GM21723 (cell line): ENCODE data around the gene SLC6A9.

Experiments
- ATAC-seq: cut with Tn5 transposase; IDR thresholded peaks from one replicate; pipeline ENCODE4 v1.9.1; 2021; ENCODE audit warnings: mild to moderate bottlenecking, moderate library complexity; ENCODE audit not compliant: unreplicated experiment

SLC6A9 gene

DNA sequence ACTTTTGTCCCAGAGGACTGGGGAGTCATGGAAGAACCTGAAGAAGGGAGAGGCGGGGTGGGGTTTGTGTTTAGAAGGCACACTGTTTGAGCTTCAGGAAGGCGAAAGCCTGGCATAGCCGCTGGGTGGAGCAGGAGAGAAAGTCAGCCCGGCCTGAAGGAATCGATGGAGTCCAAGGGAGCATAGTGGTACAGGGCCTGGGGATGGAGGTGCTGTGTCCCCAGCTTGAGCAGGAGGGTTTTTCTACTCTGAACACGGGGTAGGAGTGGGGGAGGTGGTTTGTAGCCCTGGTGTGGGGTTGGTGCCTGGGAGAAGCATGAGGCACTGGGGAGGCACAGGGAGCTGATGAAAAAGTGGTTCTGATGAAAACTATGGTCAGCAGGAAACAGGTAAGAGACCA is 44.5 kb downstream of the SLC6A9 start:
- ATAC-seq = no peak

DNA sequence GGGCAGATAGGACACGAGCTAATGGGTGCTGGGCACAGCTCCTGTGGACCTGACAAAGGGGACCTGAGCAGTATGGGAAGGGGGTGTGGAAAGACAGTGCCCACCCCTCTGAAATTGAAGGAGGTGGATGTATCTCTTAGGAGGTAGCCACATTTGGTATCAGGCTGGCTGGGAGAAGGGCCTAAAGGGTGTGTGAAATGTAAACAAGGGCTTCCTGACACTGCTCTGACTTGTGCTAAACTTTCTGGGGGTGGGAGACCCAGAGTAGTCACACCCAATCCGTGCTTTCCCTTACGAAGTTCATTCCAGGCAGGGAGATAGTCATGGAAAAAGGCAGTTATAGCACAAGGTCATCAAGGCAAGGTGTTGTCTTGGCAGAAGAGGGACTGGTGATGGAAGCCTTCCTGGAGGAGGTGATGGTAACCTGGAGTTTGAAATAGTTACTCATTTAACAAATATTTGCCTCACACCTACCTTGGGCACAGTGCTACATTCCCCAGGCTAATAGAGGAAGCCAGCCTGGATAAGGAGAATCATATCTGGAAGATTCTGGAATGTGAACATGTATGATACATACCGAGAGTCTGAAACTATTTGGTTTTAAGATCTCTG is 45.2 kb downstream of the SLC6A9 start:
- ATAC-seq = no peak

DNA sequence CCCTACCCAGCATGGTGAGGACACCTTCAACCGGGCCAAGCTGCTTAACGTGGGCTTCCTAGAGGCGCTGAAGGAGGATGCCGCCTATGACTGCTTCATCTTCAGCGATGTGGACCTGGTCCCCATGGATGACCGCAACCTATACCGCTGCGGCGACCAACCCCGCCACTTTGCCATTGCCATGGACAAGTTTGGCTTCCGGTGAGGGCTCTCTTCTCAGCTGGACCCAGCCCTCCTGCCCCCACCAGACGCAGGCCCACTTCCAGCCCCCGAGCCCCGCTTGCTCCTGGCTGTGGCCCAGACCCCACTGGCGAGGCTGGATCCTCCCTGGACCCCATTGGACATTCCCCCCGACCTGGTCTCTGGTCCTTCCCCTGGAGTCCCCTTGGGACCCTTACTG is 46.4 kb downstream of the SLC6A9 start:
- ATAC-seq = no peak

DNA sequence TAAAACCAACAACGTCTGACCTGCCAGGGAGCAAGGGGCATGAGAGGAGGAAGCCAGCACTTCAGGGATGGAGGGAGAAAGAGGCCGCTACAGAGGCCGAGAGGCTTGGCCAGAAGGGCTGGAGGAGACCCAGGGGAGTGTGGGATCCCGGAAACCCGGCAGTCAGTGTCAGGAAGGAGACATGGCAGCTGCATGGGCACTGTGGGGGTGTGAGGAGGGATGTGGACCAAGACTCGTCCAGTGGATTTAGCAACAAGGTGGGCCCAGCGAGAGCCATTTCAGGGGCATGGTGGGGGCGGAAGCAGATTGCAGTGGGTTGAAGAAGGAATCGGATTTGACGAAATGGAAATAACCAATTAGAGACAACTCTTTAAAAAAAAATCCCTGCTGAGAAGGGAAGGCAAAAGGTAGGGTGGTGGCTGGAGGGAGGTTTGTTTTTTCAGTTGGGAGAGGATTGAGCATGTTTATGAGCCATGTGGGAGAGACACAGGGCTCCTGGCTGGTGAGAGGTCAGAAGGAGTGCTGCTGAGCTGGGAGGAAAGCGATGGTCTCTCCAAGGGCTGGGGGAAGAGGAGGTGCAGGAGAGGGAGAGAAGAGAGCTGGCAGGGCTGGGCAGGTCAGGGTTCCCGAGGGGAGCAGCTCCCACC is 47.9 kb downstream of the SLC6A9 start:
- no peak for ATAC-seq

DNA sequence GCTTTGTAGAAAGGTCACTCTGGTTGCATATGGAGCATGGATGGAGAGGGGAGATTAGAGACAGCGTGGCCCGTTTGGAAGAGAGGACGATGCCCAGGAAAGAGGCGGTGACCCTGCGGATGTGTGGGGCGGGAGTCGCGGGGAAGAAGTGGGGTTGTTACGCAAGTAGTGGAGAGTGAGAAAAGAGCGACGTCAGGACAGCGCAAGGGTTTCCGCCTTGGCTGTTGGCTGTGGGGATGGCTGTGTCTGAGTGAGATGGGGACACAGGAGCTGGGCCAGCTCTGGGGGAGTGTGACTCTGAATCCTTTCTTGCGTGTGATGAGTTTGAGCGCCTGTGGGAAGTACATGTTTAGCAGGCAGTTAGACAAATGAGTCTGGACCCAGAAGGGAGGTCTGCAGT is 48.5 kb downstream of the SLC6A9 start:
- ATAC-seq = no peak

DNA sequence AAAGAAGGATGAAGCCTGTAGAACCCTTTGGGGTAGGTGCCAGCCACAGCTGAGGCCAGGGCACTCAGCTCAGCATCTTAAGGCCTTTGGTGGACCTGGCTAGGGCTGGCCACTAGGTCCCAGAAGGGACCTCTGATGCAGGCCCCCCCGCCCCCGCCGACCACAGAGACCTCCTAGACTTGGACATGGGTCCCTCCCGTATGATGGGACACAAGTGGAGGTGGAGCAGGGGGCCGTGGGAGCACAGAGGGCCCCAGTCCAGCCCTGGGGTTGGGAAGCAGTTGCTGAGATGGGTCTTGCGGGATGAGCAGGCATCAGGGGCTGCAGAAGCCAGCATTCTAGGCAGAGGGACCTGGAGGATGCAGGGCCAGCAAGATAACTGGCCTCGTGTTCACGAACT is 49.0 kb downstream of the SLC6A9 start:
- ATAC-seq = no peak

DNA sequence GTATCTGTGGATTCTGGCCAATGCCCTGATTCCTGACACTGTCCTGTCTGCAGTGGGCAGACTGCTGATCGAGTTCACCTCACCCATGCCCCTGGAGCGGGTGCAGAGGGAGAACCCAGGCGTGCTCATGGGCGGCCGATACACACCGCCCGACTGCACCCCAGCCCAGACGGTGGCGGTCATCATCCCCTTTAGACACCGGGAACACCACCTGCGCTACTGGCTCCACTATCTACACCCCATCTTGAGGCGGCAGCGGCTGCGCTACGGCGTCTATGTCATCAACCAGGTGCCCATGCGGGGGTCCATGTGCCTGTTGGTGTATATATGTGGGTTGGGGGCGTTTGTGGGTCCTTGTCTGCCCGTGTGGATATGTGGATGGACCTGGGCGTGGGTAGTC is 49.6 kb downstream of the SLC6A9 start:
- ATAC-seq = no peak

DNA sequence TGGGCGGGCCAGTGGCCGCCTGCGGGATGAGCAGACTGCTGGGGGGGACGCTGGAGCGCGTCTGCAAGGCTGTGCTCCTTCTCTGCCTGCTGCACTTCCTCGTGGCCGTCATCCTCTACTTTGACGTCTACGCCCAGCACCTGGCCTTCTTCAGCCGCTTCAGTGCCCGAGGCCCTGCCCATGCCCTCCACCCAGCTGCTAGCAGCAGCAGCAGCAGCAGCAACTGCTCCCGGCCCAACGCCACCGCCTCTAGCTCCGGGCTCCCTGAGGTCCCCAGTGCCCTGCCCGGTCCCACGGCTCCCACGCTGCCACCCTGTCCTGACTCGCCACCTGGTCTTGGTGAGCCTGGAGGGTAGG is 50.1 kb downstream of the SLC6A9 start:
- no peak for ATAC-seq

DNA sequence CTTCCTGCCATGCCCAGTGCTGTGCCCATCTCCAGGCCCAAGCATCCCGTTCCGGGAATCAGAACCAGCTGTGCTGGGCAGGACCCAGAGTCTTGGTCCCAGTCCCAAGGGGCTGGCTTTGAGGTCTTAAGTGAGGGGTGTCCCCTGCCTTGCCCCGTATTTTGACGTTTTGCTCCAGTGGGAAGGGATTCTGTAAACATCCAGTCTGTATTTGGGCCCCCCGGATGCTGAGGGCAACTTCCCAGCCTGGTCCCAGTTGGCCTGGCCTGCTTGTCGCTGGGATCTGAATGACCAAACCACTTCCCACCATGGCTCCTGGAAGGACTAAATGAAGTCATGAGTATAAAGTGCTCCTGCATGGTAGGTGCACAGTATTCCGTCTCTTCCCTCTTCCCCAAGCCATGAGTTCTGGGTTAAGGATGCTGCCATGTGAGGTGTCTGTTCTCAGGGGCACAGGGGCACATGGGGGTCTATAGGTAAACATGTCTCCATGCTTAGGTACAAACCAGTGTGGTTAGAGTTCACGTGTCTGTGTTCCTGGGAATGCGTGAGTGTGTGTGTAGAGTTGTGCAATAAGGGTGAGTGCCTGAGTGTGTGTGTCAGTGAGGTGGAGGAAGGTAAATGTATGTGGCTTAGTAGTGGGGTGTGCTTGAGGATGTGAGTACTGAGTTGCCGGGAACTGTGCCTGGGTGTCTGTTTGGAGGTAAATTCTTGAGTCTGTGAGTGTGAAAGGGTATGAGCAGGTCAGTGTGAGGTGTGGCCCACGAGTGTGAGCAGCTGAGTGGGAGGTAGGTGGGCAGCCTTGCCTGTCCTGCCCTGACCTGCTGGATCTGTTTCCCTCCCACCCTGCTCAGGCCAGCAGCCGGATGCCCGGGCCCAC is 50.8 kb downstream of the SLC6A9 start:
- no peak for ATAC-seq

DNA sequence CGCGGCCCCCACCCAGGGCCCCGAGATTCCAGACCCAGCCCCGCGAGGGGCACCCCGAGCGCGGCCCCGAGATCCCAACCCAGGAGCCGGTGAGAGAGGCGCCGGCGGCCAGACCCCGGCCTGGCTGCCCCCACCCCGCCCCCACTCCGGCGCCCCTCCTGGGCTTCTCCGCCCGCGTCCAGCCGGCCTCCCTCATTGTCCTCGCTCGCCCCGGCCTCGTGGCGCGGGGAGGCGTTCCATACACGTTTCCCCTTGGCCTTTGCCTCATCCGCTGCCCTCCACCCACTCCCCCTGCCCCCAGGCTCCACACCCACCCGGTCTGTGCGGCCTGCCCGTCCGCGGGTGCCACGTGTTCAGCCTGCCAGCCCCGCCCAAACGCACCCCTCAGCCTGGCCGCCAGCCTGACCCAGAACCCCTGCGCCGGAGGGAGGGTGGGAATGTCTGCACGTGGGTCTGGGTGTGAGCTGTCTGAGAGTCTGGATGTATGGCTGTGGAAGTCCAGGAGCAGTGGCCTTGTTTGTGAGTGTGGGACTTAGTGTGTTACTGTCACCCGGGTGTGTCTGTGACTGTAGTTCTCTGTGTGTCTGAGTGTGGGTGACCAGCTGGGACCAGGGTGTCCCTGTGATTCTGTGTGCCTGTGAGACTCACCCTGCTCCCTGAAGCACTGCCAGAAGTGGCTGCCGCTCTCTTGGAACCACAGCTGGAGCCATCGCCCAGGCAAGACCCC is 51.6 kb downstream of the SLC6A9 start:
- no peak for ATAC-seq

DNA sequence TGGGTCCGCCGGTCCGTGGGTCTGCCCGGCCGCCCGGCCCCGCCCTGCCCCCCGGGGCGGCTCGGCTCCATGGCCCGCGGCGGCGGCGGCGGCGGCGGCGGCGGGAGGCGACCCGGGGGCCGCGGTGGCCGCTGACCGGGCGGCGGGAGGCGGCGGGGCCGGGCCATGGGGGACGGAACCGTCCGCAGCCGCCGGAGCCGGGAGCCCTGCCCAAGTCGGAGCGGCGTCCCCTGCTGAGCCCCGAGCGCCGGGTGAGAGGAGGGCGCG is 52.1 kb downstream of the SLC6A9 start:
- ATAC-seq = no peak

DNA sequence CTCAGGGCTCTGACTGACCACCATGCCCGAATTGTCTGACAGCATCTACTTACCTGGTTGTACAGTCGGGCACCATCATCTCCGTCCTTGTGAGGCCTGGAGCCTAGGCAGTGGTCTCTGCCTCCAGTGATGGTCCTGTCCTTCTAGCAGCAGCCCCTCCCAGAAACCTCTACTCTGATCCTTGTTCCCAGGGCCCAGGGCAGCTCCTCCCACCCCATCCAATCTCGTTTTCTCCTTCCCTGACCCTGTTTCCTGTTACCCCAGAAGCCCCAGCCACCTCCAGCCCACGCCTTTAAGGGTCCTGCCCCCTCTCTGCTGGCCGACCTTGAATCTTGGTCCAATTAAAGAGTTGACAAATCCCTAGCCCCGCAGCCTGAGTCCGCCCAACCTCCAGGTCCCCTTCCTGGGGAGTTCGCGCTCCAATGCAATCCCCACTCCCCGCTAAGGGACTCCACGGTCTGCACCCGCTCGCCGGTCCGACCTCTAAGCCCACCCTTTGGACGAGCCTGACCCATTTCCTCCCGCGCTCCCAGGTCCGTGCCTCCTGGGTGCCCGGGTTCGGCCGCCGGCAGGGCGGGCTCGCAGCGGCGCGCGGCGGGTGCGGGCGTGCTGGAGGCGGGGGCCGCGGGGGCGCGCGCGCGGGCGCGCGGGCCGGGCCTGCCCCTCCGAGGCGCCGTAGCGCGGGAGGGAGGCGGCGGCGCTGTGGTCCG is 52.6 kb downstream of the SLC6A9 start, which contains the start of gene B4GALT2:
TSS of gene B4GALT2 (plus strand) at position 660 of the 710 bp plus-strand sequence. CDS start 1,951 bp downstream, outside the sequence.
- no peak for ATAC-seq

DNA sequence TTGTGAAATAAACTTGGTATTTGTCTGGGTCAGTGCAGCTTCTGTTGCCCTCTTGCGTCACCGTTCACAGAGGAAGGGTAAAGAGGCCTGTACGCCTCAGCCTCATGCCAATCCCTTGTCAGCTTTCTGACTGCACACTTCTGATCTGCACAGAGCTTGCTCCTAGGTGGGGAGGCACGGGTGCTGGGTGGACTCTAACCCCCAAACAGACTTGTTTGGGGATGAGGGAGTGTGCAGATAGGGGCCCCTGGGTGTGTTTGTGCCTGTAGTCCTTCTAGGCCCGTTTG is 53.1 kb downstream of the SLC6A9 start:
- ATAC-seq = no peak

DNA sequence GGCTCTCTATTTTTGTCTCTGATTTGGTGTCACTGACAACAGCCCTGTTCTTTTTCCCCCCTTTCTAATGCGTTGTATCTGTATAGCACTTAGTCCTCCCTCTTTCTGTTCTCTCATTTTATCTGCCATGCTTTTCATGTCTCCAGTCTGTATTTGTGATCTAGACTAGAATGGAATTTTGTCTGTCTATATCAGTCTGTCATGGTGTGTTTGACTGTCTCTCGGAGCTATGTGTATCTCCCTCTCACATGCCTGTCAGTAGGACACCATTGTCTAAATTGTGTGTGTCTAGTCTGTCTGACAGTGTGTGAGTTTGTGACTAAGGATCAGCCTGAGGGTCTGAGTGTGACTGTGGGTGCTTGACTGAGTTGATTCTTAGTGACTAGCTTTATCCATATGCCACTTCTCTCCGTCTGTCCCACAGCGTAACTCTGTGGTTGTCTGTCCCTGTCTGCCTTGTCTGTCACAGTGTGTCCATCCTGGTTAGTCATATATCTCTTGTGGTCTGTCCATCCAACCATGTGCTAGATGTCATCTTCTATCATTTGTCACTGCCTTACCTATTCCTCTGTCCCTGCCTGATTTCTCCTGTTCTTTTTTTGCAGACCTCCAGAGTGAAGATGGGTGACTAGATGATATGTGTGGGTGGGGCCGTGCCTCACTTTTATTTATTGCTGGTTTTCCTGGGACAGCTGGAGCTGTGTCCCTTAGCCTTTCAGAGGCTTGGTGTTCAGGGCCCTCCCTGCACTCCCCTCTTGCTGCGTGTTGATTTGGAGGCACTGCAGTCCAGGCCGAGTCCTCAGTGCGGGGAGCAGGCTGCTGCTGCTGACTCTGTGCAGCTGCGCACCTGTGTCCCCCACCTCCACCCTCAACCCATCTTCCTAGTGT is 53.6 kb downstream of the SLC6A9 start:
- no peak for ATAC-seq

DNA sequence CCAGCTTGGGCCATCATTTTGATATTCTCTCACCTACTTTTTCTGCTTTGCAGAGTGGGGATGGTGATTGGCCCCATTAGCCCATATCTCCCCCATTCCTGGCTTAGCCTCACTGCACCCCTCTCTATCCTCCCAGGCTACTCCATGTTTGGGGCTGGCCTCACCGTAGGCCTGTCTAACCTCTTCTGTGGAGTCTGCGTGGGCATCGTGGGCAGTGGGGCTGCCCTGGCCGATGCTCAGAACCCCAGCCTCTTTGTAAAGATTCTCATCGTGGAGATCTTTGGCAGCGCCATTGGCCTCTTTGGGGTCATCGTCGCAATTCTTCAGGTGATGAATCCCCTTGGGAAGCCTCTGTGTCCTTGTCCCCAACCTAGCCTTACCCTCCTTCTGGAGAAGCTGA is 54.4 kb downstream of the SLC6A9 start:
- no peak for ATAC-seq

DNA sequence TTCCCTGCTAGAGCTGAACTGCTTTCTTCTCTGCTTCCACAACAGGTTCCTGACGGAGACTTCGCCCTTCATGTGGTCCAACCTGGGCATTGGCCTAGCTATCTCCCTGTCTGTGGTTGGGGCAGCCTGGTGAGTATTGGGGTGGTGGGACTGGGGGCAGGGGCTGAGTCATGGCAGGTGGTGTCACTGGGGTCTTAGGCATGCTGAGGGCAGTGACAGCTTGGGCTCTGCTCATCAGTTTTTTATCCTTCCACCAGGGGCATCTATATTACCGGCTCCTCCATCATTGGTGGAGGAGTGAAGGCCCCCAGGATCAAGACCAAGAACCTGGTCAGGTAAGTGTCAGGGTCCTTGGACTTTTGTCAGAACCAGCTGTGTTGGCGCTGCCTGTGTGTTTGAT is 55.2 kb downstream of the SLC6A9 start:
- no peak for ATAC-seq

DNA sequence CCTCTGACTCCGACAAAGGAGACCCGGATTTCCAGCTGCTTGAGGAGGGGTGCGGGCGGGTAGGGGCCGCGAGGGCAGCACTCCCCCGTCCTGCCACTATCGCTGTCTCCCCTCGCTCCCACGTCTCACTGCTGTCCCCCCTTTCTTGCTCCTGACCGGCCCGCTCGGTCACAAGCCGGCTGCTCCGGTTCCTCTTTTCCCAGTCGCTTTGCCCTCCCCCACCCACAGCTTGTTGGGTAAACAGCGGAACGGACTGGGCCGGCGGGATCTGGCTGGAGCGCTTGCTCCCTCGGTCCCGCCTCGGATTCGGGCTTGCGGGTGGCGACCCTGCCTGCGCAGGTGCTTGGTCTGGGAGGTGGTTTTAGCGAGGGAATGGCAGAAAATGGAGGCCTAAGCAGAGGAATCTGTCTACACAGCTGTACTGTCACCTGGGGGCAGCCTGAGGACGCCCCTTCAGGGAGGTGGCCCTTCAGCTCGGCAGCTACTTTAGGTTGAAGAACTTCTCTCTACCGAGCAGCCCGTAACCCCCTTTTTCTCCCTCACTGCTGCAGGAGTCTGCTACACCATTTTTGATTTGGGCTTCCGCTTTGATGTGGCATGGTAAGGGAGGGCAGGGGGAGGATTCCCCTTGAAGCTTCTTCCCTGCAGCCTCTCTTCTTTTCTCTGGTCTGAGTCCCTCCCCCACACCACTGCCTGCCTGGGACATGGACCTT is 55.9 kb downstream of the SLC6A9 start:
- ATAC-seq = peak; percentile 3

DNA sequence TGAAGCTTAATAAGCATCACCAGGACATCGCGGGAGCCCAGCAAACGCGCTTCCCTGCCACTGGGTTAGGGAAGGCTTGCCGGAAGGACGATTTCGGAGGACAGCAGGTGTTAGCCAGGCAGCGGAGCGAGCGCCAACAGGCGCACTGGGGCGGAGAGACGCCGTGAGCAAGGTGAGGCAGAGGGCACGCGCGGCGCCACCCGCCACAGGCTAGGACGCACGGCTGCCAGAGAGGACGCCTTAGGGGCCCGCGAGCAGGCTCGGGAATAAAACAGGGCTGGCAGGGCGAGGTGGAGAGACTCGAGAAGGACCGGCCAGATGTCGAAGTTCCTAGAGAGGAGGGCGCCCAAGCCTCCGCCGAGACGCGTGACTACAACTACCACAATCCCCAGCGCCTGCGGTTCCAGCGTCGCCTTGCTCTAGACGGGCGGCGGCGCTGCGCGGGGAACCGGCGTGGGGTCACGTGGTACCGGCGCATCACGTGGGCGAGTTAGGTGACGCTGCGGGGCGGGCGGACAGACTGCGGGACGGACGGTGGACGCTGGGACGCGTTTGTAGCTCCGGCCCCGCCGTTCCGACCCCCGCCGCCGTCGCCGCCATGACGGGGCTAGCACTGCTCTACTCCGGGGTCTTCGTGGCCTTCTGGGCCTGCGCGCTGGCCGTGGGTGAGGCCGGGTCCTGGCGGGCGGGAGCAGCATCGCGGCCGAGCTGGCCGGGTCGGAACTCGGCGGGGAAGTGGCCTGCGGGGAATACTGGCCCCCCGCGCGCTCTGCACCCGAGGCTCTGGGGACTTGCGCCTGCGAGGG is 56.6 kb downstream of the SLC6A9 start, which contains the start of gene ATP6V0B:
TSS of gene ATP6V0B (plus strand) at position 518 of the 806 bp plus-strand sequence. CDS start at position 599, 81 bp downstream.
- ATAC-seq = peak; percentile 61
